ENCODE measurements around the gene ALG10. TPM values are rescaled to one million over a fixed set of nuclear protein-coding genes. Genes with fewer than 3 reads are reported as not detected.

Gene ALG10
- total RNA-seq, 1 experiment from 2014 or later: 13.0 TPM

GRCh38 chr12:33977887-33978286, 44.4 kb upstream of the ALG10 start:
- no peak overlapping the region for H2AFZ ChIP-seq (ENCODE audit: low read length)
- no peak overlapping the region for H3K4me2 ChIP-seq (ENCODE audit: insufficient read depth, insufficient read length, low read length)
- no peak overlapping the region for H3K14ac ChIP-seq (ENCODE audit: insufficient read depth, low read length)
- Mint-ChIP-seq H3K27me3 (ENCODE audit: low read depth) (peaks cover 2% of the 10 kb centered on the region; the same call in 1 of the 2 replicates), H3K4me3 (no peak overlapping the region), H3K36me3 (ENCODE audit: insufficient read depth in 1 of 3, low read depth in 3 of 3) (peaks cover 0 to 4% (median 0%) of the 10 kb centered on the region in 3 experiments; a peak in 1 of 7 replicates), H3K27ac (no peak overlapping the region), H3K9me3 (peaks cover 8 to 10% of the 10 kb centered on the region in 2 experiments), H3K4me1 (no peaks in the 10 kb centered on the region)
- H3K79me1 ChIP-seq (ENCODE audit: insufficient read depth, low read depth, low read length, poor library complexity, severe bottlenecking): no peaks in the 10 kb centered on the region
- H3K56ac ChIP-seq (ENCODE audit: insufficient read length, low read depth, low read length): no peak overlapping the region
- no peak overlapping the region for H3K9ac ChIP-seq (ENCODE audit: extremely low read depth, insufficient read length, low read length)
- H2BK15ac ChIP-seq (ENCODE audit: low read depth, low read length): no peak overlapping the region
- H3K79me2 ChIP-seq (ENCODE audit: insufficient read depth, low read length): no peaks in the 10 kb centered on the region
- DNase-seq: no peak
- no peak overlapping the region for H4K5ac ChIP-seq (ENCODE audit: insufficient read length, low read depth, low read length)
- H2BK120ac ChIP-seq (ENCODE audit: low read depth, low read length, poor library complexity, severe bottlenecking): no peak overlapping the region
- no peak overlapping the region for H3T11ph ChIP-seq (ENCODE audit: low read length)
- no peaks in the 10 kb centered on the region for H3K4me1 ChIP-seq (ENCODE audit: insufficient read depth, low read length)
- no peak overlapping the region for H3K27ac ChIP-seq (ENCODE audit: insufficient read length, low read depth, low read length)
- no peaks in the 10 kb centered on the region for H4K20me1 ChIP-seq (ENCODE audit: control insufficient read depth, insufficient read depth, insufficient read length)
- H3K4ac ChIP-seq (ENCODE audit: low read depth, low read length): no peak overlapping the region
- no peak for TF ChIP-seq CTCF (conservative IDR thresholded peaks at IDR 0.05)
- H3K23me2 ChIP-seq (ENCODE audit: insufficient read length, low read depth, low read length, poor library complexity, severe bottlenecking): no peaks in the 10 kb centered on the region
- no CpG with 5 or more reads among the region's 1 CpG for WGBS (ENCODE audit: extremely low coverage, insufficient read length, low lambda C conversion rate)
- H4K8ac ChIP-seq (replicated peaks; ENCODE audit: insufficient read length, low read depth, low read length): no peak overlapping the region
- H2BK12ac ChIP-seq (ENCODE audit: insufficient read length, low read depth, low read length): no peak overlapping the region
- no peaks in the 10 kb centered on the region for H3K27me3 ChIP-seq (ENCODE audit: insufficient read depth, low read length)
- no peak overlapping the region for H4K91ac ChIP-seq (ENCODE audit: insufficient read length, low read depth, low read length)
- no peak overlapping the region for H2BK5ac ChIP-seq (ENCODE audit: insufficient read length, low read length)
- no peak overlapping the region for H3K23ac ChIP-seq (ENCODE audit: insufficient read length, low read depth, low read length)
- H2BK20ac ChIP-seq (ENCODE audit: low read depth, low read length, poor library complexity, severe bottlenecking): no peak overlapping the region
- no peak overlapping the region for H2AK5ac ChIP-seq (ENCODE audit: insufficient read length, low read length)
- H3K18ac ChIP-seq (ENCODE audit: insufficient read length, low read depth, low read length): no peak overlapping the region
- no peaks in the 10 kb centered on the region for H3K9me3 ChIP-seq (ENCODE audit: control insufficient read depth, low read depth, low read length)

Data from H9 (cell line).